Panc1 (cell line): ENCODE data around the gene TAOK3. TPM values are rescaled to one million over a fixed set of nuclear protein-coding genes. Genes with fewer than 3 reads are reported as not detected.

ENCODE experiments used
- ATAC-seq: fragments of 200-7000 bp; cut with Tn5 transposase; 2 replicates; pipeline ENCODE4 v1.9.1; 2020; ENCODE audit warnings: mild to moderate bottlenecking, moderate library complexity
- BruUV-seq: library from RNA; stranded (reverse); fragments of 400-500 nt; replicated peaks from 2 replicates; lab custom pipeline; 2021; lab: Mats Ljungman, UMichigan
- CTCF ChIA-PET: fragments of 300-600 bp; sonication (Branson Sonifier 250); formaldehyde crosslinking; loops from one replicate; lab custom pipeline; 2022; ENCODE audit warnings: antibody characterized with exemption; lab: Charles Lee
- POLR2A ChIA-PET: fragments of 300-600 bp; sonication (Branson Sonifier 250); formaldehyde crosslinking; loops from one replicate; lab custom pipeline; 2022; ENCODE audit warnings: antibody characterized with exemption; lab: Charles Lee
- DNase-seq: peaks from one replicate; pipeline ENCODE4 v3.0.0-alpha.2; 2010; ENCODE audit warnings: low read depth, low spot score
- H3K27ac ChIP-seq: 2 replicates; pipeline ENCODE4 v1.5.1; 2011; ENCODE audit warnings: mild to moderate bottlenecking, low read length, inconsistent platforms
- H3K27me3 ChIP-seq: fragments of 200-500 bp; sonication (Bioruptor generic); 2 replicates; pipeline ENCODE4 v1.6.0; 2014; ENCODE audit warnings: low read length, inconsistent platforms; ENCODE audit not compliant: control insufficient read depth, insufficient read depth
- H3K36me3 ChIP-seq: fragments of 200-500 bp; sonication (Bioruptor generic); 2 replicates; pipeline ENCODE4 v1.5.1; 2014; ENCODE audit warnings: inconsistent platforms, mild to moderate bottlenecking, low read length, moderate library complexity; ENCODE audit not compliant: control insufficient read depth, insufficient read depth
- H3K4me1 ChIP-seq: 2 replicates; pipeline ENCODE4 v1.5.1; 2011; ENCODE audit warnings: inconsistent platforms, mild to moderate bottlenecking, low read length, moderate library complexity; ENCODE audit not compliant: control insufficient read depth, insufficient read depth
- H3K4me3 ChIP-seq, 2 experiments: 2 replicates each; pipeline ENCODE4 v1.5.1; 2011 to 2012; ENCODE audit warnings: low read depth in 2 of 2, low read length in 2 of 2, mild to moderate bottlenecking in 2 of 2, inconsistent platforms in 1 of 2, moderate library complexity in 1 of 2
- H3K9me3 ChIP-seq: fragments of 200-500 bp; sonication (Bioruptor generic); 2 replicates; pipeline ENCODE4 v1.5.1; 2014; ENCODE audit warnings: low read depth, mild to moderate bottlenecking, inconsistent platforms, low read length, moderate library complexity; ENCODE audit not compliant: control insufficient read depth, insufficient read depth
- CTCF ChIP-seq: fragments of 450-650 bp; IDR thresholded peaks from 2 replicates; pipeline ENCODE4 v1.5.1; 2017; ENCODE audit warnings: mild to moderate bottlenecking
- POLR2AphosphoS5 ChIP-seq: IDR thresholded peaks from 2 replicates; pipeline ENCODE4 v1.6.1; 2012; ENCODE audit warnings: mild to moderate bottlenecking, low read depth, low read length, moderate library complexity
- SIN3A ChIP-seq: IDR thresholded peaks from 2 replicates; pipeline ENCODE4 v1.6.1; 2012; ENCODE audit warnings: low read depth, mild to moderate bottlenecking, low read length, moderate library complexity, borderline replicate concordance; ENCODE audit not compliant: insufficient read depth
- TCF7L2 ChIP-seq: IDR thresholded peaks from 2 replicates; pipeline ENCODE4 v1.6.1; 2011; ENCODE audit warnings: mild to moderate bottlenecking, low read depth, low read length, inconsistent platforms
- in situ Hi-C: cut with HindIII; loops from 2 replicates; pipeline ENCODE4 v1.10.0; 2016; ENCODE audit warnings: low sequenced_read_pairs, low pct_unique_long_range_greater_than_20kb
- intact Hi-C: fragments of 100-400 bp; cut with micrococcal nuclease; formaldehyde crosslinking; loops from one replicate; pipeline ENCODE4 v1.10.0; 2022; ENCODE audit not compliant: unreplicated experiment
- total RNA-seq: library from RNA; stranded (reverse); gene quantifications from one replicate; pipeline ENCODE4 v1.2.1, GENCODE V29; 2021; ENCODE audit not compliant: unreplicated experiment
- TF ChIP-seq, protein P1 (sequence below), 2 experiments: IDR thresholded peaks; 2 replicates each; pipeline ENCODE4 v1.6.1; 2011 to 2012; ENCODE audit warnings: low read depth in 2 of 2, control low read depth in 1 of 2, low read length in 1 of 2, mild to moderate bottlenecking in 1 of 2, moderate library complexity in 1 of 2; ENCODE audit not compliant: insufficient read depth in 1 of 2

TAOK3 gene
- total RNA-seq, 1 experiment from 2014 or later = 30.5 TPM

GRCh38 chr12:118418385-118419057, 45.8 kb upstream of the TAOK3 start:
- DNase-seq = no peak
- TF ChIP-seq CTCF (no peak), POLR2AphosphoS5 (no peak), SIN3A (no peak)
- no peaks in the 10 kb centered on the region for H3K9me3 ChIP-seq
- no peaks in the 10 kb centered on the region for H3K27me3 ChIP-seq
- H3K36me3 ChIP-seq = peaks cover 8% of the 10 kb centered on the region
- intact Hi-C loops (no loop called here), in situ Hi-C loops (no loop called here)
- H3K4me1 ChIP-seq = no peaks in the 10 kb centered on the region
- no TSS peak for BruUV-seq
- ChIA-PET POLR2A (no interaction called here), CTCF (interaction anchor here (0.7 kb wide), 1 partner anchor 294 kb away, joined by 6 read pairs; no protein-coding TSS in a partner anchor)
- ATAC-seq = no peak
- no peak overlapping the region for H3K27ac ChIP-seq
- no peak overlapping the region for H3K4me3 ChIP-seq

GRCh38 chr12:118417942-118418341, 45.2 kb upstream of the TAOK3 start:
- CTCF ChIA-PET = no interaction called here
- Histone ChIP-seq H3K36me3 (peaks cover 8% of the 10 kb centered on the region), H3K9me3 (no peaks in the 10 kb centered on the region), H3K27ac (no peak overlapping the region), H3K27me3 (no peaks in the 10 kb centered on the region), H3K4me3 (no peak overlapping the region), H3K4me1 (no peaks in the 10 kb centered on the region)
- POLR2A ChIA-PET = no interaction called here
- TF ChIP-seq SIN3A (no peak), CTCF (no peak), POLR2AphosphoS5 (no peak), TCF7L2 (no peak)
- TF ChIP-seq, protein P1, sequence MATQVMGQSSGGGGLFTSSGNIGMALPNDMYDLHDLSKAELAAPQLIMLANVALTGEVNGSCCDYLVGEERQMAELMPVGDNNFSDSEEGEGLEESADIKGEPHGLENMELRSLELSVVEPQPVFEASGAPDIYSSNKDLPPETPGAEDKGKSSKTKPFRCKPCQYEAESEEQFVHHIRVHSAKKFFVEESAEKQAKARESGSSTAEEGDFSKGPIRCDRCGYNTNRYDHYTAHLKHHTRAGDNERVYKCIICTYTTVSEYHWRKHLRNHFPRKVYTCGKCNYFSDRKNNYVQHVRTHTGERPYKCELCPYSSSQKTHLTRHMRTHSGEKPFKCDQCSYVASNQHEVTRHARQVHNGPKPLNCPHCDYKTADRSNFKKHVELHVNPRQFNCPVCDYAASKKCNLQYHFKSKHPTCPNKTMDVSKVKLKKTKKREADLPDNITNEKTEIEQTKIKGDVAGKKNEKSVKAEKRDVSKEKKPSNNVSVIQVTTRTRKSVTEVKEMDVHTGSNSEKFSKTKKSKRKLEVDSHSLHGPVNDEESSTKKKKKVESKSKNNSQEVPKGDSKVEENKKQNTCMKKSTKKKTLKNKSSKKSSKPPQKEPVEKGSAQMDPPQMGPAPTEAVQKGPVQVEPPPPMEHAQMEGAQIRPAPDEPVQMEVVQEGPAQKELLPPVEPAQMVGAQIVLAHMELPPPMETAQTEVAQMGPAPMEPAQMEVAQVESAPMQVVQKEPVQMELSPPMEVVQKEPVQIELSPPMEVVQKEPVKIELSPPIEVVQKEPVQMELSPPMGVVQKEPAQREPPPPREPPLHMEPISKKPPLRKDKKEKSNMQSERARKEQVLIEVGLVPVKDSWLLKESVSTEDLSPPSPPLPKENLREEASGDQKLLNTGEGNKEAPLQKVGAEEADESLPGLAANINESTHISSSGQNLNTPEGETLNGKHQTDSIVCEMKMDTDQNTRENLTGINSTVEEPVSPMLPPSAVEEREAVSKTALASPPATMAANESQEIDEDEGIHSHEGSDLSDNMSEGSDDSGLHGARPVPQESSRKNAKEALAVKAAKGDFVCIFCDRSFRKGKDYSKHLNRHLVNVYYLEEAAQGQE (IDR thresholded peaks at IDR 0.05; ENCODE audit: insufficient read depth in 1 of 2, low read depth in 2 of 2, low read length in 1 of 2) = no peak
- ATAC-seq = no peak
- intact Hi-C loops = no loop called here
- DNase-seq = no peak
- BruUV-seq = no TSS peak
- in situ Hi-C loops = no loop called here
